ENCODE results near the gene SP7.
A peak's percentile ranks its signal among the peaks of the same experiment; 100 is the strongest.

SP7 gene

DNA sequence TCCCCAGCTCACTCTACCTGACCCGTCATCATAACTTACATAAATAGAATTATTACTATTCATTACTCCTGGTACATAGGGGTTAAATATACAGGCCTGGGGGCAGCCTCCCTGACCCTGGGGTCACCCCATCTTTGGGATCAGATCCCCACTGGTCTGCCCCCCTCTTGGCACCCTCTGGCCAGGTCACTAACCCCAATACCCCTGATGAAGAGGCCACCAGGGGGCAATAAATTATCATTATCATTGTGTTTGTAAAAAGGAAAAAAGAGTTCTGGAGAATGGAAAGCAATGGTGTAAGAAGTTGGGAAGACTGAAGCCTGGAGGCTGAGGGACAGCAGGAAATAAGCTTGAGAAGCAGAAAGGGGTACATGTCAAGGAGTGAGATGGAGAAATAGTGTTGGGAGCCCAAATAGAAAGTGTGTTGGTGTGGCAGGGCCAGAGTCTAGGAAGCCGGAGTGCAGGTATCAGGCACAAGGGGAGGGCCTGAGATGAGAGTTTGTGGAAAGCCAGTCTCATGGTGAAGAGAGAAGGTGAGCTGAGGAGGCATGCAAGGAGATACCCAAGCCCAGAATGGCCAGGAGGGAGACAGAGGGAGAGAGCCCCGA lies 8.6 kb downstream of the SP7 start:
- Mint-ChIP-seq H3K4me3 (peak overlapping the region; percentile 81 to 88 (median 88)), H3K27me3 (ENCODE audit: low read depth) (peaks cover 3% of the 10 kb centered on the region), H3K36me3 (ENCODE audit: low read depth) (no peaks in the 10 kb centered on the region), H3K27ac (peak overlapping the region in 2 of 3 experiments; percentile 6 to 21), H3K9me3 (no peaks in the 10 kb centered on the region), H3K4me1 (peaks cover 26% of the 10 kb centered on the region)
- TF ChIP-seq, protein P1, sequence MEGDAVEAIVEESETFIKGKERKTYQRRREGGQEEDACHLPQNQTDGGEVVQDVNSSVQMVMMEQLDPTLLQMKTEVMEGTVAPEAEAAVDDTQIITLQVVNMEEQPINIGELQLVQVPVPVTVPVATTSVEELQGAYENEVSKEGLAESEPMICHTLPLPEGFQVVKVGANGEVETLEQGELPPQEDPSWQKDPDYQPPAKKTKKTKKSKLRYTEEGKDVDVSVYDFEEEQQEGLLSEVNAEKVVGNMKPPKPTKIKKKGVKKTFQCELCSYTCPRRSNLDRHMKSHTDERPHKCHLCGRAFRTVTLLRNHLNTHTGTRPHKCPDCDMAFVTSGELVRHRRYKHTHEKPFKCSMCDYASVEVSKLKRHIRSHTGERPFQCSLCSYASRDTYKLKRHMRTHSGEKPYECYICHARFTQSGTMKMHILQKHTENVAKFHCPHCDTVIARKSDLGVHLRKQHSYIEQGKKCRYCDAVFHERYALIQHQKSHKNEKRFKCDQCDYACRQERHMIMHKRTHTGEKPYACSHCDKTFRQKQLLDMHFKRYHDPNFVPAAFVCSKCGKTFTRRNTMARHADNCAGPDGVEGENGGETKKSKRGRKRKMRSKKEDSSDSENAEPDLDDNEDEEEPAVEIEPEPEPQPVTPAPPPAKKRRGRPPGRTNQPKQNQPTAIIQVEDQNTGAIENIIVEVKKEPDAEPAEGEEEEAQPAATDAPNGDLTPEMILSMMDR (IDR thresholded peaks at IDR 0.05; ENCODE audit: unreplicated experiment in 3 of 3): no peak

DNA sequence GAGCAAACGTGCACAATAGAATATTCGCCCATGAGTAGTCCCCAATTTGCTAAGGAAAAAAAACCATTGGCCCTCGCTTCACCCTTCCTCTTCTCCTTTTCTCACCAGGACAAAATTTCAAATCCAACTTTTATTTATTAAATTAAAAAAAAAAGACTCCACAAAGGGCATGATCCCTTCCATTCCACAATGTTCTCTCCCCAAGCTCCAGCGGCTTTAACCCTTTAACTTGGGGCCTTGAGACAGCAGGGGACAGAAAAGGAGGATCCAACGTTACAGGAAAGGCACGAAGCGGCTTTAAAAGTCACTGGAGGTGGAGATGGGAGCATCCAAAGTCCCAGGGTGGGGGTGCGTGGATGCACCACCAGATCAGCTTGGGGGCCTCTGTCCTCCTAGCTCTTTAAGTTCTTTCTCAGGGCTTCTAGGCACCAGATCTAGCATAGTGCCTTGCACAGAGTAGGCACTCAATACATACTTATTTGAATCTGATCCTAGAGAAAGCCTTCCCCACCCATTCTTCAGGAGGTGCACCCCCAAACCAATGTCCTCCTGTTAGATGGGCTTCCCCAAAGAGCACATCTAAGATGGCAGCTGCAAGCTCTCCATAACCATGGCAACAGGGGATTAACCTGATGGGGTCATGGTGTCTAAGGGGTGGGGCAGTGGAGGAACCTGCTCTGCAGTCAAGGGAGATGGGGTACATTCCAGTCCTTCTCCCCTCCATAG lies 9.5 kb downstream of the SP7 start:
- Mint-ChIP-seq H3K9me3 (no peaks in the 10 kb centered on the region), H3K4me3 (peak overlapping the region; percentile 81 to 88 (median 88)), H3K4me1 (peaks cover 20% of the 10 kb centered on the region), H3K27me3 (ENCODE audit: low read depth) (no peaks in the 10 kb centered on the region), H3K36me3 (ENCODE audit: low read depth) (no peaks in the 10 kb centered on the region), H3K27ac (peak overlapping the region; percentile 6 to 89 (median 21))
- TF ChIP-seq, protein P1 (IDR thresholded peaks at IDR 0.05; ENCODE audit: unreplicated experiment in 3 of 3): no peak

DNA sequence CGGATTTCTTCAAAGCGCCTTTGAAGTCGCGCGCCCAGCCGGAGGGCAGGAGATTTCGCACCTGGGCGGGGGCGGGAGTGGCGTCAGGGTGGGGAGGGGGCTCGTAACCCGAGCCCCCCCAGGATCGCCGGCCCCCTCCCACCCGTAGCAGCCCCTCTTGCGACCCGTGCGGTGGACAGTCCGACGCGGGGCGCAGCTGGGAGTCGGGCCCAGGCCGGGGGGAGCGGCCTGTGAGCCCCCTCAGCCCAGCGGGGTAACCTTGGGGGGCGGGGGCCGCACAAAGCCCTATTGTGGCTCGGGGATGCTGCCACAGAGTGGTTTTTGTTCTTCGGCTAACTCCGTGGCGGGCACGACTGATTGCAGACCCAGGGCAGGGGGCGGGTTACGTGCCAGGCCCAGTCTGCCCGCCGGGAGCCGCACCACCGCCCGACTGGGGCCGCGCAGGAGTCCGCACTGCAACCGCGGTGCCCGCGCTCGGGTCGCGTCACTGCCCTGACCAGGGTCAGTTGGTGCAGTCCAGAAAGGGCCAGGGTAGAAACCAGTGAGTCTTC lies 10.6 kb downstream of the SP7 start:
- Mint-ChIP-seq H3K4me3 (peak overlapping the region; percentile 81 to 88 (median 88)), H3K9me3 (no peaks in the 10 kb centered on the region), H3K27me3 (ENCODE audit: low read depth) (no peaks in the 10 kb centered on the region), H3K36me3 (ENCODE audit: low read depth) (peaks cover 6% of the 10 kb centered on the region), H3K4me1 (peaks cover 31% of the 10 kb centered on the region), H3K27ac (peak overlapping the region; percentile 93 to 97 (median 95))
- TF ChIP-seq, protein P1 (IDR thresholded peaks at IDR 0.05; ENCODE audit: unreplicated experiment in 3 of 3): no peak

DNA sequence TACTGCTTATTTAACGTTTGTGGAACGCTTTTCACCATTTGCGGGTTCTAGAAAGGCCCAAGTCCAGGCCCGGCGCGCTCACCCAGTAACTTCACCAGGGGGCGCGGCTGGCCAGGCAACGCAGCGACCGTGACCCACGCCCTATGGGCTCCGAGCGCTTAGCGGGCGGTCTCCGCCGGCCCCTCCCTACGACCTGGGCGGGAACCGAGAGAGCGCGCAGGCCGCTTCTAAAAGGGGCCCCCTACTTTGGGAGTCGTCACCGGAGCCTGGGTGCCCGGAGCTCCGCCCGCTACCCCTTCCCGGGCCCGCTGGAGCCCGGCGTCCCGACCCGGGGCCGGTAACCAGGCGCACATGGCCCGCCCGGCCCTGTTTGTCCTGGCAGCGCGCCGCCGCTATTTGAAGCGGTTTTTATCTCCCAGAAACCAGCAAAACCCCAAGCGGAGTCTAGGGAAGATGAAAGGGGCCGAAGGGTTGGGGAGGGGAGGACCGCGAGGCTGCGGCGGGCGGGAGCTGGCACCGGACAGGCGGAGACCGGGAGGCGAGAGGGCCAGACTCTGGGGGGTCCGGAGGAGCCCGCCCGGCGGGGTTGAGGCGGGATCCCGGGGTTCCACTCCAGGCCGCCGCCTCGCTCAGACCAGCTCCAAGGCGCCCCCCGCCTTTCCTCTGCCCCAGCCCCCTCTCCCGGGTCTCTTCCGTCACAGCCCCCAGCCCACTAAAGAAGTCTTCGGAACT lies 11.2 kb downstream of the SP7 start:
- peak overlapping the region; percentile 75 to 80 (median 78) for H3K4me3 Mint-ChIP-seq
- no peaks in the 10 kb centered on the region for H3K27me3 Mint-ChIP-seq (ENCODE audit: low read depth)
- peaks cover 37% of the 10 kb centered on the region for H3K4me1 Mint-ChIP-seq
- peaks cover 8% of the 10 kb centered on the region for H3K36me3 Mint-ChIP-seq (ENCODE audit: low read depth)
- TF ChIP-seq, protein P1 (IDR thresholded peaks at IDR 0.05; ENCODE audit: unreplicated experiment in 3 of 3): peak; percentile 77 to 88 (median 81)
- no peaks in the 10 kb centered on the region for H3K9me3 Mint-ChIP-seq
- peak overlapping the region; percentile 93 to 97 (median 95) for H3K27ac Mint-ChIP-seq

DNA sequence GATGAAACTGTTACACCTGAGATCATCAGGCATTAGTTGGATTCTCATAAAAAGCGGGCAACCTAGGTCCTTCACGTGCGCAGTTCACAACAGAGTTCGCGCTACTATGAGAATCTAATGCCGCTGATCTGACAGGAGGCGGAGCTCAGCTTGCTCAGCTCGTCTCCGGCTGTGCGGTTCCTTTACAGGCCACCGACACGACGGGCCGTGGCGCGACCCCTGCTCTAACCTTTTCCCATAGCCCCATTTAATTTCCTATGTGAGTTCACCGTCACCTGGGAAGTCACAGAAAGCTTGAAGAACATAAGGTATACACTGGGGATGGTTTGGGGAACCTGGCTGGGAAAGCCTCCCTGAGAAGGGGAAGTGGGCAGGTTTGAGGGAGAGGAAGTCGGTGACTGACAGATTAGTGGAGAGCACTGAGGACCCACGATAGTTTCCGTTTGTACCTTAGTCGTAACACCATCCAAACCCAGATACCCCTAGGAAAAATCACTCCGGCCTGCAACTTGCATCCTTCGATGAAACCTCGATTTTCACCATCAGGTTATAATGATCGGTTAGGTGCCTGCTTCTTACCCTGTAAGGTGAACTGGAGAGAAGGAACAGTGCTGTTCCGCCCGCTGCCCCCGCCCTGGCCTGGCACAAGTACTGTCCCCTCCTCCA lies 11.9 kb downstream of the SP7 start:
- Mint-ChIP-seq H3K27me3 (ENCODE audit: low read depth) (no peaks in the 10 kb centered on the region), H3K9me3 (no peaks in the 10 kb centered on the region), H3K4me1 (peaks cover 39% of the 10 kb centered on the region), H3K27ac (peak overlapping the region; percentile 93 to 97 (median 95)), H3K36me3 (ENCODE audit: low read depth) (peaks cover 8% of the 10 kb centered on the region), H3K4me3 (peak overlapping the region; percentile 75 to 79 (median 78))
- TF ChIP-seq, protein P1 (IDR thresholded peaks at IDR 0.05; ENCODE audit: unreplicated experiment in 3 of 3): no peak

Data from nephron (organoid).